Activated gamma-delta T cell treated with anti-CD3 and anti-CD28 coated beads, Interleukin-2, amount 50 U/mL, for 16 hours (primary cell): ENCODE results near the gene YTHDC2.

Source experiments
- DNase-seq: peaks from one replicate; pipeline ENCODE4 v3.0.0-alpha.2; 2020; ENCODE audit warnings: low read depth

The YTHDC2 gene

GRCh38 chr5:113513384-113514288 is at the start of gene YTHDC2:
Gene YTHDC2 (plus strand): TSS chr5:113513694. CDS start chr5:113513896, 202 bp downstream.
- peak; percentile 79 for DNase-seq

DNA sequence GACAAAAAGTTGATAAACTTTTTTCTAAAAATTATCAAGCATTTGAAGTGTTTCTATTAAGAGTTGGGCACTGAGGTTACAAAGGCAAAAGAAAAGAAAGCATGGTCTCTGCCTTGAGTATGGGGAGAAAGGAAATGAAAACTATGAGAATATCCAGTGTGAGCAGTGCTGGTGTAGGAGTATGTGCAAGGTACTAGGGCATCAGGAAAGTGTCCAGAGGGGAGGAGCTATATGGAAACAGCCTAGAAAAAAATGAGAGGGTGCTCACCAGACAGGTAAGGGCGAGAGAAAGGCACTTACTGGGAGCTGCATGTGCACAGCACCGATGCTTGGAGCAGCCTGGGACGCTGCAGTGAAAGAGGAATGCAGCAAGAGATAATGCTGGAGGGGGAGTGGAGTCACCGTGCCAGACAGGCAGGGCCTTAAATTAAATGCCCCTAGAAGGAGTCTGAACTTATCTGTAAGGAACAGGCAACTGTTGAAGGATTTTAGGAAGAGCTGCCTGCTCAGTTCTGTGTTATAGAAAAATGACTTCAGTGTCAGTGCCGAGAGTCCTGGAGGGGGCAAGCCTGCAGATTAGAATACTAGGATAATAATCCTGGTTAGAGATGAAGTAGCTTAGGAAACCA is 39.3 kb upstream of the YTHDC2 start:
- no peak for DNase-seq

GRCh38 chr5:113478691-113479090 is 34.8 kb upstream of the YTHDC2 start:
- DNase-seq: no peak

DNA sequence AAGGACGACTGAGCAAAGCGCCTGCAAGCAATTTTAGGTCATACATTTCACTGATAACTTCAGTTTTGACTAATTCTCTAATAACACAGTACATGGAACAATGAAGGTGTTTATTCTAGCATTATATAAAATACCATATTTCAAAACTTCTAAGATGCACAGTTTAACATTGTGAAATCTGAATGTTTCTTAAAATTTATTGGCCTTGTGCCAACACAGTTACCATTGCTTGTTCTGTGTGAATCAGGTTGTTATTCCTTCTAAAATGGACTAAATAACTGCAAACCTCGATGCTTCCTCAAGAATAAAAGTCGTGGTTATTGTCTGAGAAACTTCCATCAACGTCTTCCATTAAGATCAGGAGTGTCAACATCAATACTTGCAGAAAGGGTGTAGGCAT is 33.3 kb upstream of the YTHDC2 start:
- DNase-seq: no peak

GRCh38 chr5:113487416-113487780 is 26.1 kb upstream of the YTHDC2 start:
- DNase-seq: no peak

DNA sequence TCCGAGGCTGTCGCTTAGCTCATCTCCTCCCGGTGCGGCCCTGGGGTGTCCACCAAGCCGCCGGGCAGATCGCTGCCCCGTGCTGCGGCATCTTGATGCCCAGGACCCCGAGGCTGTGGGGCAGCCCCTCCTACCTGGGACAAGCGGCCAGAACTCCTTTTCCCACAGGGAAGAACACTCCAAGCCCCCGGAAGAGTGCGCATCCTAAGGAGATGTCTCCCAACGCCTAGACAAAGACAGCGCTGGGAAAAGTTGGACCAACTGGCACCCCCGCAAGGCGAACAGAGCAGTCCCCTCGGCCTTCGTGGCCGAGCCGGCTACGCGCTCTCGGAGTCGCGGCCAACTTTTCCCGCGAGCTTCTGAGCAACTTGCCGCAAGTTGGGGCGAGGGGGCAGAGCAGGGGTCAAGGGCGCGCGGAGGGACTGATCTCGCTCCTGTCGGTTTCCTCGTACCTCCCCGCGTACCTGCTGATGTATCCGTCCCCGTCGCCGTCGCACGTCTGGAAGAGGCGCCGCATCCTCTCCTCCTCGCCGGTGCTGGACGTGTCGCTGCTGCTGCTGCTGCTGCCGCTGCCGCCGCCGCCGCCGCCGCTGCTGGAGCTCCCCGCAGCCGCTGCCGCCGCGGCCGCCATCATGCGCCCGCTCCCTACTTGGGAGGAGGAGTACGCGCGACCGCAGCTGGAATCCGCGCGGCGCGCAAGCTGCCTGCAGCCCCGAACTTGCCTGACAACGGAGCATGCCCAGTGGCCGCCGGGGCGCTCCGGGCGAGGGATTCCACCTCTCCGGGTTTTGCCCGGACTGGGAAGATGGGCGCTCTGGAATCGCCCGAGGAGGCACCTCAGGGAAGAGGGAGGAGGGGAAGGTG is 25.5 kb upstream of the YTHDC2 start, which contains the start of gene MCC:
Gene MCC, minus strand, starts transcription at position 673 of the 864 bp plus-strand sequence.
- DNase-seq: no peak

DNA sequence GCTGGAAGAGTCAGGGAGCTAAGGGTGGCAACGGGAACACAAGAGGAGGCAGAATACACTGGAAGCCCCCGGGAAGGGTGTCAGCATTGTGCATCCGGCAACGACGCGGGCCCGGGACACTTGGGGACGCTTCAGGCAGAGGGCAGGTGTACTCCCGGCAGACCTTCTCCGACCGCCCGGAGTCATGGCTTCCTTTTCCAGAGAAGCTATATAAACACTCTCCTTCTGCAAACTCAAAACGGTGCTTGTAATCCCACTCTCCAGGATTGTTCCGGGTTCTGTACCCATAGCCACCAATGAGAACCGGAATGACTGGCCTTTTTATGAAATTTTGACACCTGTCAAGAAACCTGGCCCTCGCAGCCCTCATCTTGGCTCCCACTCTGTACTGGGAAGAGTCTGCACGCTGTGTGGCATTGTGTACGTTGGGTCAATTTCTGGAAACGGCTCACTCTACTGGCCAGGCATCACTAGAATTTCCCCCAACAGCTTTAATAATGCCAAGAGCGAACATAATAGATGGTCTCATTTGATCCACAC is 24.8 kb upstream of the YTHDC2 start:
- no peak for DNase-seq

- no peak for DNase-seq
Measured at GRCh38 chr5:113489299-113489698, 24.2 kb upstream of the YTHDC2 start.

DNA sequence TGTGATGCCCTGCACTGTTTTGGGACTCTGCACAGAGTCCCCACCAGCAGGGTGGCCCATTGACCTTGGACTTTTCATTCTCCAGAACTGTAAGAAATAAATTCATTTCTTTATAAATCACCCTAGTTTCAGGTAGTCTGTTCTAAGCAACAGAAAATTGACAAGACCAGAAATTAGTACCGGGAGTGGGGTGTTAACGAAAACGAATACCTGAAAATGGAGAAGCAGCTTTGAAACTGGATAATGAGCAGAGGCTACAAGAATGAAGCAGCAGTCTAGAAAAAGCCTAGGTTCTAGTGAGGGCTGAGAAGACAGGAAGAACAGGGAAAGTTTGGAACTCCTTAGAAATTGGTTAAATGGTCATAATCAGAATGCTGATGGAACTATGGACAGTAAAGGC is 23.2 kb upstream of the YTHDC2 start:
- DNase-seq: no peak

- DNase-seq: no peak
Measured at GRCh38 chr5:113491022-113491421, 22.5 kb upstream of the YTHDC2 start.

- no peak for DNase-seq
Measured at GRCh38 chr5:113493446-113493845, 20.0 kb upstream of the YTHDC2 start.

DNA sequence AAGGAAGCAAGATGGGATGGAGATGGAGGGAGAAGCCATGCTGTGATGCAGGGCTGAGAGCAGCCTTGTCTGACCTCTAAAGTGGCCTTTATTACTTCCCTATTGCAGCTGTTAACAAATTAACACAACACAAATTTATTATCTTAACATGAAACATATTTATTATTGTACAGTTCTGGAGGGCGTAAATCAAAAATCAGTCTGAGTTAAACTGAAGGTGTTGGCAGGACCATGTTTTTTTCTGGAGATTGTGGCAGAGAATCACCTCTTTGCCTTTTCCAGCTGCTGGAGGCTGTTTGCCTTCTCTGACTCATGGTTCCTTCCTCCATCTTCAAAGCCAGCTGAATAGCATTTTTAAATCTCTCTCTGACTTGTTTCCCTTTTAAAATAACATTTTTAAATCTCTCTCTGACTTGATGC is 18.1 kb upstream of the YTHDC2 start:
- DNase-seq: no peak

DNA sequence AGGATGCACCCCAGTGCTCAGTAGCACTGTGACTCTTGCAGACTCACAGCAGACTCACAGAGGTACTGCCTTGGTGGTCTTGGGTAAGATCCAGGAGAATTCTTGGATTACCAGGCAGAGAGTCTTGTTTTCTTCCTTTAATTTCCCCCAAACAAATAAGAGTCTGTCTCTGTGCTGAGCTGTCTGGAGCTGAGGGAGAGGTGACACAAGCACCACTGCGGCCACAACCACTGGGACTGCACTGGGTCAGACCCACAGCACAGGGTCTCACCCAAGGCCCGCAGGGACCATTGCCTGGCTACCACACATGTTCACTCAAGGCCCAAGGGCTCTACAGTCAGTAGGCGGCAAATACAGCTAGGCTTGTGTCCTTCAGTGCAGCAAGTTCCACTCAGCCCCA is 11.4 kb upstream of the YTHDC2 start:
- no peak for DNase-seq

DNA sequence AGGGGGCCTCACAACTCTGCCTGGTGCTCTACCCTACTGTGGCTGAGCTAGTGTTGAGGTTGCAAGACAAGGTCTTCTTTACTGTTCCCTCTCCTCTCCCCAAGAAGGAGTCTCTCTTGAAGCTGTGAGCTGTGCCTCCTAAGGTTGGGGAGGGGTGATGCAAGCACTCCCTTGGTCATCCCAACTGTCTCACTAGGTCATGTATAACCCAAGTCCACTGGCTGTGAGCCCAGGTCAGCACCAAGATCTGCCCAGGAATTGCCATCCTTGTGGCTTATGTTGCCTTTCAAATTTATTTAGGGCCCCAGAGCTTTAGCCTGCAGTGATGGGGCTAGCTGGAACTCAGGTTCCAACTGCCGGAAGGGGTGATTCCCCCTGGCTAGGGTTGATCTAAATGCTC is 10.3 kb upstream of the YTHDC2 start:
- no peak for DNase-seq

GRCh38 chr5:113505181-113505580 is 8.3 kb upstream of the YTHDC2 start:
- no peak for DNase-seq

GRCh38 chr5:113507601-113508000 is 5.9 kb upstream of the YTHDC2 start:
- DNase-seq: no peak

- no peak for DNase-seq
Measured at GRCh38 chr5:113508756-113509155, 4.7 kb upstream of the YTHDC2 start.

DNA sequence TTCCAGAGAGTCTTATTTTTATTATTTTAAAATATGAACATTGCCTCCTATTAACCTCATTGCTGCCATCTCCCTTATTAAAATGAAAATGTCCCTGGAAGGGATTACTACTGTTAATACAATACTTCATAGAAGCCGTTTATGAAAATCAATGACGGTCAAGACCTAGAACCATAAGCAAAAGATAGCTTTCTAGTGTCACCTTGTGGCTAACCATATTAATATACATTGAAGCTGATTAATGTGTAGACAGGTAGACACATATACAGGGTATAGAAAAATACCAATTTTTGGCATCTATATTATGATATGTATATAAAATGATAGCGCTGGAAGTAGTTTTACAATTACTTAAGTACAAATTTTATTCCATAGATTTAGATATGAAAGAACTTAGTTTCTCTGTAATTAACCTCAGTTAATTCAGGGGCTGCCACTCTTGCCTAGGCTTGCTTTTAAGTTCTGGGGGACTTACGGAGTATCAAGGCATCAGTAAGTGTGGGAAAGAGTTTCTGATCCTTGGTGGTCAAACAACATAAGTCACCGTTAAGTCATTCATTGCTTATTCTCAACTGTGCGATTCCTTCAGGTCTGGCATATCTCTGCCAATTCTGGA is 2.5 kb upstream of the YTHDC2 start:
- no peak for DNase-seq

- DNase-seq: no peak
Measured at GRCh38 chr5:113512341-113512740, 1.2 kb upstream of the YTHDC2 start.

DNA sequence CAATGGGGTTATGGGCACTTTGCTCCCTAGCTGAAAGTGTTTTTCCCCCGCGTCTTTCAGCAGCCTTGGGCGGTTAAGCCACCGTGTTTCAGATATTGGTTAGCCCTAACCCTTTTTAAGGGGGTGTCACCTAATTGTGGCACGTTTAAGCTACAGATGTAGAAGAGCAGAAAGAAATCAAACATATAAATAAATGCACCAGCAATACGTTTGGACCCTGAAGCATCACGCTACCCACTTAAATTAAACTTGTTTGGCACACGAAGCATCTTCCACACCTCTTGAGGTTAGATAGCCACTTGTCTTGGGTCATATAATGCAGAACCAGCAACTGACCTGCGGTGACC is 768 bp downstream of the YTHDC2 start:
- DNase-seq: no peak

DNA sequence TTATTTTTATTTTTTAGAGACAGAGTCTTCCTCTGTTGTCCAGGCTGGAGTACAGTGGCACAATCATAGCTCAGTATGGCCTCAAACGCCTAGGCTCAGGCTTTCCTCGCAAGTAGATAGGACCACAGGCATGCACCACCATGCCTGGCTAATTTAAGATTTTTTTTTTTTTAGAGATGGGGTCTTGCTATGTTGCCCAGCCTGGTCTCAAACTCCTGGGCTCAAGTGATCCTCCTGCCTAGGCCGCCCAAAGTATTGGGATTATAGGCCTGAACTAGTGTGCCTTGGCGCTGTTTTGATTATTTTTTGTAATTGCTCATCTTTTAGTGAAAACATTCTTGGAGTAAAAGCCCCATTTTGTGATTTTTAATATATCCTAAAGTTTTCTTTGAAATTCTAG is 5.4 kb downstream of the YTHDC2 start:
- no peak for DNase-seq

- no peak for DNase-seq
Measured at GRCh38 chr5:113519412-113519811, 5.9 kb downstream of the YTHDC2 start.
